IMR-90 (cell line): Measurements from ENCODE around the gene ATP2B2. TPM values are rescaled to one million over a fixed set of nuclear protein-coding genes. Genes with fewer than 3 reads are reported as not detected.

ENCODE experiments used
- ATAC-seq: fragments of 200-7000 bp; cut with Tn5 transposase; 2 replicates; pipeline ENCODE4 v1.9.1; 2020; ENCODE audit warnings: low read depth, mild to moderate bottlenecking, moderate library complexity
- BruUV-seq: library from RNA; stranded (reverse); fragments of 400-500 nt; replicated peaks from 2 replicates; lab custom pipeline; 2021; lab: Mats Ljungman, UMichigan
- CTCF ChIA-PET: fragments of 300-600 bp; formaldehyde crosslinking; extraction: SDS; loops from one replicate; lab custom pipeline; 2021; ENCODE audit warnings: antibody characterized with exemption; lab: Yijun Ruan, JAX
- POLR2A ChIA-PET: fragments of 300-600 bp; sonication (Branson Sonifier 250); formaldehyde crosslinking; loops from one replicate; lab custom pipeline; 2022; ENCODE audit warnings: antibody characterized with exemption; ENCODE audit not compliant: unreplicated experiment; lab: Charles Lee
- DNase-seq: peaks from one replicate; pipeline ENCODE4 v3.0.0; 2013
- H2AFZ ChIP-seq: replicated peaks from 2 replicates; pipeline ENCODE3; 2013; ENCODE audit warnings: low read length, mild to moderate bottlenecking; ENCODE audit not compliant: poor library complexity
- H2AK5ac ChIP-seq: 2 replicates; pipeline ENCODE4 v1.6.1; 2013; ENCODE audit warnings: low read depth, low read length, inconsistent platforms
- H2AK9ac ChIP-seq: replicated peaks from 2 replicates; pipeline ENCODE3; 2013; ENCODE audit warnings: mild to moderate bottlenecking, low read depth, low read length, moderate library complexity; ENCODE audit not compliant: poor library complexity
- H2BK120ac ChIP-seq: 2 replicates; pipeline ENCODE4 v1.6.1; 2013; ENCODE audit warnings: low read depth, low read length, inconsistent platforms
- H2BK15ac ChIP-seq: 3 replicates; pipeline ENCODE4 v1.6.1; 2013; ENCODE audit warnings: low read depth, low read length, inconsistent platforms
- H2BK20ac ChIP-seq: 2 replicates; pipeline ENCODE4 v1.6.1; 2013; ENCODE audit warnings: low read depth, mild to moderate bottlenecking, inconsistent platforms, low read length, moderate library complexity
- H2BK5ac ChIP-seq: 2 replicates; pipeline ENCODE4 v1.6.1; 2013; ENCODE audit warnings: mild to moderate bottlenecking, low read depth, low read length, inconsistent platforms; ENCODE audit not compliant: poor library complexity, severe bottlenecking
- H3K14ac ChIP-seq: replicated peaks from 2 replicates; pipeline ENCODE4 v1.6.1; 2013; ENCODE audit warnings: low read depth, low read length, inconsistent platforms
- H3K18ac ChIP-seq: 2 replicates; pipeline ENCODE4 v1.6.1; 2013; ENCODE audit warnings: low read depth, low read length, control low read depth
- H3K23ac ChIP-seq: 2 replicates; pipeline ENCODE4 v1.6.1; 2013; ENCODE audit warnings: low read depth, low read length, inconsistent platforms
- H3K27ac ChIP-seq: 2 replicates; pipeline ENCODE4 v1.5.1; 2013; ENCODE audit warnings: mild to moderate bottlenecking, control low read depth, low read length; ENCODE audit not compliant: insufficient read depth
- H3K27me3 ChIP-seq: 2 replicates; pipeline ENCODE4 v1.6.1; 2013; ENCODE audit warnings: low read length; ENCODE audit not compliant: control insufficient read depth, insufficient read depth
- H3K36me3 ChIP-seq: 2 replicates; pipeline ENCODE4 v1.6.1; 2013; ENCODE audit warnings: low read length, mixed read lengths; ENCODE audit not compliant: control insufficient read depth, insufficient read depth
- H3K4ac ChIP-seq: 2 replicates; pipeline ENCODE4 v1.6.1; 2013; ENCODE audit warnings: low read depth, low read length, inconsistent platforms
- H3K4me1 ChIP-seq: 2 replicates; pipeline ENCODE4 v1.6.1; 2013; ENCODE audit warnings: low read length, mixed read lengths; ENCODE audit not compliant: control insufficient read depth, insufficient read depth
- H3K4me2 ChIP-seq: 2 replicates; pipeline ENCODE4 v1.6.1; 2013; ENCODE audit warnings: low read depth, mild to moderate bottlenecking, control low read depth, low read length, moderate library complexity
- H3K4me3 ChIP-seq: 2 replicates; pipeline ENCODE4 v1.5.1; 2013; ENCODE audit warnings: low read depth, mild to moderate bottlenecking, control low read depth, low read length, moderate library complexity; ENCODE audit not compliant: insufficient read depth
- H3K56ac ChIP-seq: 2 replicates; pipeline ENCODE4 v1.6.1; 2013; ENCODE audit warnings: low read length, inconsistent platforms; ENCODE audit not compliant: insufficient read depth; ENCODE audit errors: extremely low read depth
- H3K79me1 ChIP-seq, 2 experiments: 2 replicates each; pipeline ENCODE4 v1.6.1; 2013; ENCODE audit warnings: low read length in 2 of 2, inconsistent platforms in 1 of 2, low read depth in 1 of 2
- H3K9ac ChIP-seq: 2 replicates; pipeline ENCODE4 v1.6.1; 2013; ENCODE audit warnings: low read depth, low read length, control low read depth
- H3K9me1 ChIP-seq: 2 replicates; pipeline ENCODE4 v1.6.1; 2013; ENCODE audit warnings: low read length, inconsistent platforms; ENCODE audit not compliant: insufficient read depth
- H3K9me3 ChIP-seq: 2 replicates; pipeline ENCODE4 v1.6.1; 2013; ENCODE audit warnings: low read length; ENCODE audit not compliant: control insufficient read depth, insufficient read depth
- H4K20me1 ChIP-seq: 2 replicates; pipeline ENCODE4 v1.6.1; 2013; ENCODE audit warnings: low read length, inconsistent platforms; ENCODE audit not compliant: insufficient read depth
- H4K5ac ChIP-seq: 2 replicates; pipeline ENCODE4 v1.6.1; 2013; ENCODE audit warnings: mild to moderate bottlenecking, low read depth, low read length, control low read depth
- H4K8ac ChIP-seq, 2 experiments: 2 replicates each; pipeline ENCODE4 v1.6.1; 2013; ENCODE audit warnings: low read depth in 2 of 2, low read length in 2 of 2, control low read depth in 1 of 2, inconsistent platforms in 1 of 2
- H4K91ac ChIP-seq: 2 replicates; pipeline ENCODE4 v1.6.1; 2013; ENCODE audit warnings: low read depth, low read length, inconsistent platforms; ENCODE audit not compliant: insufficient read depth
- CEBPB ChIP-seq: IDR thresholded peaks from 2 replicates; pipeline ENCODE4 v1.6.1; 2012; ENCODE audit warnings: low read depth, low read length, improper control_type of control experiment
- FOS ChIP-seq: fragments of 150-350 bp; IDR thresholded peaks from 2 replicates; pipeline ENCODE4 v1.6.1; 2016; ENCODE audit warnings: low read depth, low read length
- MAFK ChIP-seq: IDR thresholded peaks from 2 replicates; pipeline ENCODE4 v1.6.1; 2012; ENCODE audit warnings: low read depth, low read length, improper control_type of control experiment
- MAZ ChIP-seq: IDR thresholded peaks from 2 replicates; pipeline ENCODE4 v1.6.1; 2012; ENCODE audit warnings: low read depth, mild to moderate bottlenecking, low read length, improper control_type of control experiment, moderate library complexity, borderline replicate concordance
- MXI1 ChIP-seq: IDR thresholded peaks from 2 replicates; pipeline ENCODE4 v1.6.1; 2012; ENCODE audit warnings: low read depth, mild to moderate bottlenecking, low read length, moderate library complexity, borderline replicate concordance
- RCOR1 ChIP-seq: IDR thresholded peaks from 2 replicates; pipeline ENCODE4 v1.6.1; 2012; ENCODE audit warnings: mild to moderate bottlenecking, low read length, improper control_type of control experiment; ENCODE audit not compliant: insufficient replicate concordance
- SMC3 ChIP-seq: fragments of 150-350 bp; IDR thresholded peaks from 2 replicates; pipeline ENCODE4 v1.6.1; 2016; ENCODE audit warnings: low read depth, mild to moderate bottlenecking, antibody characterized with exemption, low read length, moderate library complexity
- WGBS, 2 experiments: methylation state at CpG; one replicate each; pipeline versions ENCODE4 v1.1.5 to v1.1.7; 2013; ENCODE audit warnings: missing lambda C conversion rate in 2 of 2; ENCODE audit not compliant: insufficient read length in 1 of 2; ENCODE audit errors: extremely low coverage in 2 of 2; 5-methylcytosine and 5-hydroxymethylcytosine counted together
- dilution Hi-C: fragments of 300-500 bp; cut with HindIII; formaldehyde crosslinking; loops from one replicate; pipeline ENCODE4 v1.14.3; 2018; ENCODE audit warnings: low sequenced_read_pairs; ENCODE audit not compliant: unreplicated experiment
- in situ Hi-C: fragments of 300-500 bp; cut with MboI; formaldehyde crosslinking; loops from 3 replicates; pipeline ENCODE4 v1.14.3; 2019; ENCODE audit warnings: low sequenced_read_pairs, inconsistent platforms, mixed read lengths
- intact Hi-C: fragments of 100-400 bp; cut with micrococcal nuclease; formaldehyde crosslinking; loops from 2 replicates; pipeline ENCODE4 v1.10.0; 2022
- polyA plus RNA-seq, 3 experiments: library from polyadenylated mRNA; depleted of rRNA; stranded (reverse); fragments of >200 nt; gene quantifications; 2 replicates each; pipeline ENCODE4 v1.2.3, GENCODE V29; 2012; ENCODE audit warnings: low replicate concordance in 1 of 3
- total RNA-seq: library from RNA; depleted of rRNA; stranded (reverse); fragments of >200 nt; gene quantifications from 2 replicates; pipeline ENCODE4 v1.2.3, GENCODE V29; 2012

ATP2B2 gene
- total and polyA plus RNA-seq, 2 of the 4 experiments (the other 2 are of a cell fraction), result under 0.01 to 0.02 TPM

DNA sequence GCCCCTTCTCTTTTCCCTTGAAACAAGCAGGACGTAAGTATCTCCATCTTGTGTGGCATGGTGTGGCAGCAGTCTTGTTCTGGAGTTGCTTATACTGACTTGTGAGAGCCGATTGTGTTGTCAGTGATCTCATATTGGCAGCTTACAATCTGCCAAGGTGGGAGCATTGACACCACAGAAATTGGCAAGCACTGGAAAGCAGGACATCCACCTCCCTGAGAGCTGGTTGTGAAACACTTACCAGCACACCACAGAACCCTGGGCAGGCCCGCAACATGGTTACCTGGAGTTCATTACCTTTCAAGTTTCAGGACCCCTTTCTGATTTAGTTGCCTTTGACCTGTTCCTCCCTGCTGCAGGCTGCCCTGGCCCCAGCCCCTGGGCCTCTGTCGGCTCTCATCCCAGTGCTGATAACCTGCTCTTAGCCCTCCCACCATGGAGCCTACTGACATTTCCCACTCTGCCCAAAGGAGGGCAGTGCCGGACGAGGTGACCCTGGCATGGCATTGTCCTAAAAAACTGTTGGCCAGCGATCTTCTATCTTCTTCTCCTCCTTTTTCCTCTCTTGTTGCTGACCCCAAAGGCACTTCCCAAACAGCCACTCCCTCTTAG, 10.6 kb upstream of the ATP2B2 start:
- BruUV-seq, result no TSS peak
- dilution Hi-C loops (no loop called here), in situ Hi-C loops (no loop called here), intact Hi-C loops (no loop called here)
- POLR2A ChIA-PET, result no interaction called here
- WGBS, 2 experiments, result 31% methylated on average over 3 of the region's 7 CpGs; no CpG with 5 or more reads in 1 of the 2 experiments
- Histone ChIP-seq H2BK120ac (no peak overlapping the region), H3K4ac (no peak overlapping the region), H2BK20ac (no peak overlapping the region), H2AK9ac (no peak overlapping the region), H3K9me1 (no peaks in the 10 kb centered on the region; the same call in 1 of the 2 replicates), H3K79me1 (no peaks in the 10 kb centered on the region), H2AK5ac (no peak overlapping the region), H4K8ac (no peak overlapping the region), H3K4me2 (no peak overlapping the region), H4K5ac (no peak overlapping the region), H3K9ac (no peak overlapping the region), H4K20me1 (no peaks in the 10 kb centered on the region), H3K4me1 (peaks cover 6% of the 10 kb centered on the region), H3K27ac (no peak overlapping the region), H2BK15ac (no peak overlapping the region), H3K27me3 (peaks cover 19% of the 10 kb centered on the region), H3K18ac (no peak overlapping the region), H3K23ac (no peak overlapping the region), H4K91ac (no peak overlapping the region), H3K36me3 (no peaks in the 10 kb centered on the region), H3K4me3 (no peak overlapping the region), H2AFZ (no peak overlapping the region), H3K14ac (no peak overlapping the region), H3K56ac (no peak overlapping the region), H3K9me3 (no peaks in the 10 kb centered on the region), H2BK5ac (no peak overlapping the region)
- ATAC-seq (no peak), DNase-seq (no peak)
- CTCF ChIA-PET, result no interaction called here
- TF ChIP-seq MXI1 (no peak), MAFK (no peak), CEBPB (no peak), RCOR1 (no peak), FOS (no peak), MAZ (no peak), SMC3 (no peak)
